Epithelial cell of esophagus (primary cell): ENCODE results near the gene DDN.

ENCODE experiments used
- DNase-seq: peaks from one replicate; pipeline ENCODE4 v3.0.0; 2010; ENCODE audit warnings: low read depth
- H3K4me3 ChIP-seq: 2 replicates; pipeline ENCODE4 v1.5.1; 2011; ENCODE audit warnings: mild to moderate bottlenecking, low read length, control low read depth
- CTCF ChIP-seq: IDR thresholded peaks from 2 replicates; pipeline ENCODE4 v1.5.1; 2011; ENCODE audit warnings: low read depth, mild to moderate bottlenecking, low read length, control low read depth, inconsistent platforms; ENCODE audit not compliant: insufficient read depth; ENCODE audit errors: missing control alignments

DDN gene

GRCh38 chr12:48977290-48978281 is 21.6 kb downstream of the DDN start:
- peak; percentile 42 for TF ChIP-seq CTCF
- no peak overlapping the region for H3K4me3 ChIP-seq
- peak; percentile 51 for DNase-seq

GRCh38 chr12:48973941-48974673 is 25.1 kb downstream of the DDN start:
- no peak overlapping the region for H3K4me3 ChIP-seq
- peak; percentile 55 for TF ChIP-seq CTCF
- DNase-seq, result no peak

- H3K4me3 ChIP-seq, result no peak overlapping the region
- no peak for DNase-seq
- TF ChIP-seq CTCF, result no peak
These were observed 25.6 kb downstream of the DDN start for GRCh38 chr12:48973531-48973930.

- TF ChIP-seq CTCF, result no peak
- H3K4me3 ChIP-seq, result no peak overlapping the region
- no peak for DNase-seq
These were observed 26.2 kb downstream of the DDN start for GRCh38 chr12:48972952-48973483.

- no peak overlapping the region for H3K4me3 ChIP-seq
- no peak for TF ChIP-seq CTCF
- no peak for DNase-seq
These were observed 26.8 kb downstream of the DDN start for GRCh38 chr12:48972213-48972951.

GRCh38 chr12:48970702-48971334 is 28.4 kb downstream of the DDN start:
- no peak for TF ChIP-seq CTCF
- peak overlapping the region; percentile 41 for H3K4me3 ChIP-seq

More at GRCh38 chr12:48970702-48971334, 28.4 kb downstream of the DDN start:
- DNase-seq, result no peak
